CD4-positive, CD25-positive, alpha-beta regulatory T cell (primary cell): Measurements from ENCODE around the gene PRSS50. TPM values are rescaled to one million over a fixed set of nuclear protein-coding genes. Genes with fewer than 3 reads are reported as not detected.
"Not testable (repeated sequence)": the region's sequence is repeated elsewhere in the genome, so short reads cannot be mapped to it uniquely, and the experiment has no call there.

ENCODE experiments used
- ATAC-seq, 2 donors: fragments of 150-1000 bp; cut with Tn5 transposase; one replicate each; pipeline ENCODE4 v1.10.0; 2021; ENCODE audit warnings: low read depth in 2 of 2, moderate number of reproducible peaks in 2 of 2, moderate library complexity in 1 of 2
- DNase-seq, 3 donors: peaks; one replicate each; pipeline versions ENCODE4 v3.0.0 to v3.0.0-alpha.2; 2012 to 2022; ENCODE audit warnings: mixed read lengths in 1 of 3
- H3K27ac ChIP-seq: one replicate; pipeline ENCODE4 v1.7.0; 2013; ENCODE audit warnings: mild to moderate bottlenecking, low read length; ENCODE audit not compliant: insufficient read depth, poor library complexity, severe bottlenecking
- H3K27me3 ChIP-seq: one replicate; pipeline ENCODE4 v1.7.0; 2013; ENCODE audit warnings: low read length; ENCODE audit not compliant: control insufficient read depth, insufficient read depth
- H3K36me3 ChIP-seq: one replicate; pipeline ENCODE4 v1.7.0; 2013; ENCODE audit warnings: mild to moderate bottlenecking, low read length, moderate library complexity; ENCODE audit not compliant: control insufficient read depth, insufficient read depth
- H3K4me1 ChIP-seq: 2 replicates; pipeline ENCODE4 v1.7.0; 2013; ENCODE audit warnings: mild to moderate bottlenecking, low read length; ENCODE audit not compliant: insufficient read depth, control insufficient read depth, poor library complexity, severe bottlenecking
- H3K4me3 ChIP-seq: one replicate; pipeline ENCODE4 v1.7.0; 2013; ENCODE audit warnings: low read depth, mild to moderate bottlenecking, low read length, moderate library complexity
- H3K9me3 ChIP-seq, 2 experiments: 1 replicate in 1 of 2; 2 replicates in 1 of 2; pipeline ENCODE4 v1.7.0; 2013; ENCODE audit warnings: low read length in 2 of 2, mild to moderate bottlenecking in 1 of 2, moderate library complexity in 1 of 2; ENCODE audit not compliant: control insufficient read depth in 2 of 2
- H3K27ac Mint-ChIP-seq, 3 donors: one replicate each; pipeline ENCODE4 v1.8.0; 2020 to 2022; ENCODE audit warnings: mild to moderate bottlenecking in 3 of 3, mixed read lengths in 3 of 3, moderate library complexity in 2 of 3
- H3K27me3 Mint-ChIP-seq: one replicate; pipeline ENCODE4 v1.8.0; 2022; ENCODE audit warnings: mild to moderate bottlenecking, mixed read lengths
- H3K36me3 Mint-ChIP-seq: one replicate; pipeline ENCODE4 v1.8.0; 2020; ENCODE audit warnings: mixed read lengths
- H3K4me1 Mint-ChIP-seq, 4 donors: one replicate each; pipeline ENCODE4 v1.8.0; 2020 to 2022; ENCODE audit warnings: mixed read lengths in 4 of 4, mild to moderate bottlenecking in 1 of 4
- H3K4me3 Mint-ChIP-seq, 4 donors: one replicate each; pipeline ENCODE4 v1.8.0; 2020 to 2022; ENCODE audit warnings: mild to moderate bottlenecking in 4 of 4, mixed read lengths in 4 of 4, moderate library complexity in 3 of 4
- H3K9me3 Mint-ChIP-seq, 7 donors: one replicate each; pipeline ENCODE4 v1.8.0; 2020 to 2022; ENCODE audit warnings: mixed read lengths in 7 of 7, mild to moderate bottlenecking in 3 of 7, moderate library complexity in 2 of 7
- polyA plus RNA-seq, 4 donors: library from polyadenylated mRNA; unstranded; fragments of 300-500 nt; fragmentation: Illumina TruSeq; gene quantifications; one replicate each; pipeline ENCODE4 v1.2.3, GENCODE V29; 2021
- total RNA-seq: library from RNA; stranded (reverse); gene quantifications from one replicate; pipeline ENCODE4 v1.2.3, GENCODE V29; 2022

Gene PRSS50
- total and polyA plus RNA-seq, 5 donors from 2014 or later, result not detected

GRCh38 chr3:46705022-46705530 lies 12.6 kb downstream of the PRSS50 start:
- H3K4me3 ChIP-seq, result no peak overlapping the region
- peak; percentile 64 to 74 for ATAC-seq
- no peak overlapping the region for H3K4me3 Mint-ChIP-seq
- peak; percentile 51 to 68 (median 64) for DNase-seq
- no peaks in the 10 kb centered on the region for H3K9me3 ChIP-seq
- H3K27ac Mint-ChIP-seq, result no peak overlapping the region
- no peaks in the 10 kb centered on the region for H3K36me3 ChIP-seq
- H3K27me3 ChIP-seq, result peaks cover 3% of the 10 kb centered on the region
- H3K9me3 Mint-ChIP-seq, result no peaks in the 10 kb centered on the region
- H3K4me1 Mint-ChIP-seq, result peaks cover 0 to 12% (median 4%) of the 10 kb centered on the region in 4 donors
- H3K27me3 Mint-ChIP-seq, result peaks cover 15% of the 10 kb centered on the region
- no peak overlapping the region for H3K27ac ChIP-seq
- H3K36me3 Mint-ChIP-seq, result peaks cover 6% of the 10 kb centered on the region
- H3K4me1 ChIP-seq, result peaks cover 8% of the 10 kb centered on the region

- peaks cover 18% of the 10 kb centered on the region for H3K27me3 Mint-ChIP-seq
- H3K4me3 ChIP-seq, H3K36me3 Mint-ChIP-seq, H3K27ac ChIP-seq, ATAC-seq, H3K9me3 ChIP-seq, H3K36me3 ChIP-seq, H3K4me3 Mint-ChIP-seq, DNase-seq, H3K4me1 ChIP-seq, H3K9me3 Mint-ChIP-seq, H3K27me3 ChIP-seq, H3K27ac Mint-ChIP-seq: not testable (repeated sequence)
- H3K4me1 Mint-ChIP-seq, result peaks cover 0 to 15% (median 7%) of the 10 kb centered on the region in 4 donors
These were observed 13.3 kb downstream of the PRSS50 start for GRCh38 chr3:46704346-46704745.

- no peak overlapping the region for H3K4me3 ChIP-seq
- H3K9me3 ChIP-seq, result no peaks in the 10 kb centered on the region
- Mint-ChIP-seq H3K9me3 (no peaks in the 10 kb centered on the region), H3K27me3 (peaks cover 21% of the 10 kb centered on the region), H3K27ac (no peak overlapping the region), H3K36me3 (no peaks in the 10 kb centered on the region), H3K4me3 (no peak overlapping the region), H3K4me1 (peaks cover 0 to 17% (median 8%) of the 10 kb centered on the region in 4 donors)
- H3K4me1 ChIP-seq, result peaks cover 8% of the 10 kb centered on the region
- DNase-seq (no peak), ATAC-seq (no peak)
- H3K27ac ChIP-seq, result no peak overlapping the region
- H3K36me3 ChIP-seq, result no peaks in the 10 kb centered on the region
- H3K27me3 ChIP-seq, result peaks cover 3% of the 10 kb centered on the region
These were observed 14.6 kb downstream of the PRSS50 start for GRCh38 chr3:46703013-46703520.

GRCh38 chr3:46702246-46703012 lies 15.2 kb downstream of the PRSS50 start:
- Mint-ChIP-seq H3K27me3 (peaks cover 21% of the 10 kb centered on the region), H3K4me3 (no peak overlapping the region), H3K27ac (peak overlapping the region in 2 of 3 donors; percentile 67 to 69), H3K36me3 (no peaks in the 10 kb centered on the region), H3K4me1 (peaks cover 0 to 22% (median 8%) of the 10 kb centered on the region in 4 donors), H3K9me3 (no peaks in the 10 kb centered on the region)
- H3K27ac ChIP-seq, result no peak overlapping the region
- H3K4me3 ChIP-seq, result no peak overlapping the region
- DNase-seq (no peak), ATAC-seq (no peak)
- H3K36me3 ChIP-seq, result no peaks in the 10 kb centered on the region
- H3K4me1 ChIP-seq, result peaks cover 8% of the 10 kb centered on the region
- no peaks in the 10 kb centered on the region for H3K9me3 ChIP-seq
- H3K27me3 ChIP-seq, result peaks cover 3% of the 10 kb centered on the region

GRCh38 chr3:46701181-46701939 lies 16.3 kb downstream of the PRSS50 start, which contains the start of gene TMIE:
Gene TMIE (plus strand): TSS chr3:46701392. CDS start chr3:46701488, 96 bp downstream.
- H3K27ac ChIP-seq, result no peak within 1 kb of the TSS
- peaks cover 0 to 27% (median 8%) of the 10 kb centered on the region in 4 donors for H3K4me1 Mint-ChIP-seq
- no peak within 1 kb of the TSS for H3K4me3 ChIP-seq
- peaks cover 3% of the 10 kb centered on the region for H3K27me3 ChIP-seq
- H3K4me1 ChIP-seq, result peaks cover 8% of the 10 kb centered on the region
- H3K27ac Mint-ChIP-seq, result peak within 1 kb of the TSS in 2 of 3 donors; percentile 67 to 69
- peak within 1 kb of the TSS in 3 of 4 donors; percentile 59 to 84 (median 61) for H3K4me3 Mint-ChIP-seq
- no peaks in the 10 kb centered on the region for H3K9me3 Mint-ChIP-seq
- H3K9me3 ChIP-seq, result no peaks in the 10 kb centered on the region
- H3K36me3 Mint-ChIP-seq, result no peaks in the 10 kb centered on the region
- DNase-seq, result no peak
- no peak for ATAC-seq
- no peaks in the 10 kb centered on the region for H3K36me3 ChIP-seq
- H3K27me3 Mint-ChIP-seq, result peaks cover 21% of the 10 kb centered on the region

DNA sequence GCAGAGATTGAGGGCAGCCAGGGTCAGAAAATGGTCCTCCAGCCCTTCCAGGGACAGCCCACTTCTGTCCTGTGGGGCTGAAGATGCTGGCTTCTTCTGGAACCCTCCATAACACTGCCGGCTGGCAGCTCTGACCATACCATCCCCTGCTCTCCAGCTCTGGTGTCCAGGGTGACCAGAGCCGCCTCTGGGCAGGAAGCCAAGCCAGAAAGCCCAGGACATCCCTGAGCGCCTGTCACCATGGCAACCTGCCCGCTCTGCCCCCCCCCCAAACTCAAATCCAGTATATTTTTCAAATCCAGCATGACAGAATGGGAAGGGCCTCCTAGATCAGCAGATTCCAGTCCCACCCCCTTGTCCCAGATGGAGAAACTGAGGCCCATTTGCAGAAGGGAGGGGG lies 16.9 kb downstream of the PRSS50 start:
- H3K27me3 Mint-ChIP-seq, result peaks cover 18% of the 10 kb centered on the region
- Histone ChIP-seq H3K9me3 (no peaks in the 10 kb centered on the region), H3K4me3 (no peak overlapping the region), H3K27me3 (peaks cover 3% of the 10 kb centered on the region), H3K36me3 (no peaks in the 10 kb centered on the region), H3K4me1 (peaks cover 14% of the 10 kb centered on the region), H3K27ac (no peak overlapping the region)
- ATAC-seq (no peak), DNase-seq (no peak)
- peak overlapping the region in 1 of 4 donors; percentile 31 for H3K4me3 Mint-ChIP-seq
- H3K9me3 Mint-ChIP-seq, result no peaks in the 10 kb centered on the region
- H3K4me1 Mint-ChIP-seq, result peaks cover 0 to 32% (median 13%) of the 10 kb centered on the region in 4 donors
- no peaks in the 10 kb centered on the region for H3K36me3 Mint-ChIP-seq
- H3K27ac Mint-ChIP-seq, result no peak overlapping the region

DNA sequence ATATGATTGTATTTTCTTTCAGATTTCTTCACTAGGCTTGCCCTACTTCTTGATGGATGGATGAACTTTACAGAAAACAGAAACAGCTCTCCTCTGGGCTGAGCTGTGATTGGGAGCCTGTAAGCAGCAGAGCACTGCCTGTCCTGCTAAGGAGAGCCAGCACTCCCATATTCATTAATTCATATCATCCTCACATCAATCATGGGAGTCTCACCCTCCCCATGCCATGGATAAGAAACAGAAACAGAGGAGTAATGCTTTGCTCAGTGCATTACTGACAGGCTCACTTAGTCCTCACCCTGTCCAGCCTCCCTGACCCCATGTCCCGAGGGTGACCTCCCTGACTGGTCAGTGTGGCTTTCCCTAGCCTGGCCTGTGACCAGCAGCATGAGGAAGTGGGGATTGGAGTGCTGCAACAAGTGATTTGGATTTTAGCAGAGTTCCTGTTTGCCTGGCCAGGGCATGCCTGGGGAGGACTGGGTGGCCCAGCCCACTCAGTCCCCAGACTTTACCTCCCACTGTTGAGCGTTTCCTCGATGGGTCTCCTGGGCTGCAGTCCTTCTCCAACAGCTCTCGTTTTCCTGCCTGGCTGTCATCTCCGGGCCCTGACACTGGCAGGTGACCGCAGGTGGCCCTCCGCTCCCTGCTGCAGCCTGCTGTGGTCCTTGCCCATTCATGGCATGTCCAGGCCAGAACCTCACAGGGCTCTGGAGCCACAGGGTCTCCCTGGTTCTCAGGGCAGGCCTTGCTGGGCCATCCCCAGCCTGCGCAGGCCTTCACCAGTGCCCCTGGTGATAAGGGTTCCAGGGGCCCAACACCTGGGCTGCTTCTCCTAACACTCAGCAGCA lies 17.8 kb downstream of the PRSS50 start:
- H3K27me3 ChIP-seq, result peaks cover 3% of the 10 kb centered on the region
- no peak overlapping the region for H3K27ac ChIP-seq
- DNase-seq (no peak), ATAC-seq (no peak)
- no peak overlapping the region for H3K27ac Mint-ChIP-seq
- peaks cover 0 to 41% (median 19%) of the 10 kb centered on the region in 4 donors for H3K4me1 Mint-ChIP-seq
- peaks cover 16% of the 10 kb centered on the region for H3K27me3 Mint-ChIP-seq
- H3K4me3 Mint-ChIP-seq, result no peak overlapping the region
- no peak overlapping the region for H3K4me3 ChIP-seq
- no peaks in the 10 kb centered on the region for H3K9me3 Mint-ChIP-seq
- no peaks in the 10 kb centered on the region for H3K9me3 ChIP-seq
- H3K36me3 Mint-ChIP-seq, result no peaks in the 10 kb centered on the region
- no peaks in the 10 kb centered on the region for H3K36me3 ChIP-seq
- H3K4me1 ChIP-seq, result peaks cover 23% of the 10 kb centered on the region
